ENCODE data around the gene RNF220. TPM values are rescaled to one million over a fixed set of nuclear protein-coding genes. Genes with fewer than 3 reads are reported as not detected.
"Not testable (repeated sequence)": the region's sequence is repeated elsewhere in the genome, so short reads cannot be mapped to it uniquely, and the experiment has no call there.

RNF220 gene
- polyA plus RNA-seq, 1 of the 3 experiments (the other 2 are of a cell fraction), result 83.7 TPM

DNA sequence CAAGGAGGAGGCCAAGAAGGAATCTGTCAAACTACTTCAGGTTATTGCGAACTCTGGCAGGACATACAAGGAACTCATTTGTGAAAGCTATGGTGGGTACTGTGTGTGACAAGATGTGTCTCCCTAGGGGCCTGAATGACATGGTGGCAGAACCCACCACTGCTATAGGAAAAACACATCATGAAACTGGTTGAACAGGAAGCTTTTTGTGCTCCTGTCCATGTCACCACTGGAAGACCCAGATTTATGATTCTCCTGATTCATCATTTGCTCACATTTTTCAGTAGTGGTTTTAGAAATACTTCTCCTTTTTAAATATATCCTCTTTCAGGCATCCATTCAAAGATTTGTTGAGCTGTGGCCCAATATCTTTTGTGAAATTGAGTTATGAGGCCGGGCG, 293.1 kb downstream of the RNF220 start (continued):
- no peak for TF ChIP-seq CTCF (IDR thresholded peaks at IDR 0.05)
- TF ChIP-seq, protein P1, sequence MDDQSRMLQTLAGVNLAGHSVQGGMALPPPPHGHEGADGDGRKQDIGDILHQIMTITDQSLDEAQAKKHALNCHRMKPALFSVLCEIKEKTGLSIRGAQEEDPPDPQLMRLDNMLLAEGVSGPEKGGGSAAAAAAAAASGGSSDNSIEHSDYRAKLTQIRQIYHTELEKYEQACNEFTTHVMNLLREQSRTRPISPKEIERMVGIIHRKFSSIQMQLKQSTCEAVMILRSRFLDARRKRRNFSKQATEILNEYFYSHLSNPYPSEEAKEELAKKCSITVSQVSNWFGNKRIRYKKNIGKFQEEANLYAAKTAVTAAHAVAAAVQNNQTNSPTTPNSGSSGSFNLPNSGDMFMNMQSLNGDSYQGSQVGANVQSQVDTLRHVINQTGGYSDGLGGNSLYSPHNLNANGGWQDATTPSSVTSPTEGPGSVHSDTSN (IDR thresholded peaks at IDR 0.05), result no peak

DNA sequence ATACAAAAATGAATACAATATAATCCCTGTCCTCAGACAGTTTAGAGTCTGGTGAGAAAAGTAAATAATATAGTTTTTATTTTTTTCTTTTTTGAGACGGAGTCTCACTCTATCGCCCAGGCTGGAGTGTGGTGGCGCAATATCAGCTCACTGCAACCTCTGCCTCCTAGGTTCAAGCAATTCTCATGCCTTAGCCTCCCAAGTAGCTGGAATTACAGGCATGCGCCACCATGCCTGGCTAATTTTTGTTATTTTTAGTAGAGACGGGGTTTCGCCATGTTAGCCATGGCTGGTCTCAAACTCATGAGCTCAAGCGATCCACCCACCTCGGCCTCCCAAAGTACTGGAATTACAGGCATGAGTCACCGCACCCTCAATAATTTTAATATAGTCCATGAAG, 294.3 kb downstream of the RNF220 start:
- H3K27me3 ChIP-seq (ENCODE audit: insufficient read depth); H3K9ac ChIP-seq; H3F3A ChIP-seq (replicated peaks; ENCODE audit: insufficient read depth); H3K4me2 ChIP-seq; H3K4me3 ChIP-seq (ENCODE audit: low read depth in 2 of 2, low read length in 1 of 2); H3K79me2 ChIP-seq (ENCODE audit: insufficient read depth); H3K4me1 ChIP-seq (ENCODE audit: control insufficient read depth in 1 of 2, insufficient read depth in 2 of 2, low read depth in 1 of 2, low read length in 1 of 2); H2AFZ ChIP-seq (ENCODE audit: low read depth); H4K20me1 ChIP-seq (ENCODE audit: insufficient read depth); H3K36me3 ChIP-seq (replicated peaks in 1 of 2; ENCODE audit: control insufficient read depth in 1 of 2, insufficient read depth in 2 of 2, low read length in 1 of 2); H3K9me3 ChIP-seq; DNase-seq; H3K9me2 ChIP-seq; H3K27ac ChIP-seq (ENCODE audit: low read depth in 2 of 2, low read length in 1 of 2): not testable (repeated sequence)
- ChIA-PET POLR2A (interaction anchor here (0.6 kb wide), 1 partner anchor 235 kb away, joined by 3 read pairs; no protein-coding TSS in a partner anchor), CTCF (interaction anchor here (1.4 kb wide), 1 partner anchor 8 kb away, joined by 4 read pairs; no protein-coding TSS in a partner anchor)
- 88% methylated on average over 9 of the region's 9 CpGs for WGBS (ENCODE audit: low lambda C conversion rate)

- H3K9me3 ChIP-seq, result no peaks in the 10 kb centered on the region
- POLR2A ChIA-PET, result no interaction called here
- 89% methylated on average over 1 of the region's 1 CpG for WGBS (ENCODE audit: low lambda C conversion rate)
- H3K4me3 ChIP-seq (ENCODE audit: low read depth in 2 of 2, low read length in 1 of 2), result no peak overlapping the region
- H3K27me3 ChIP-seq (ENCODE audit: insufficient read depth), result no peaks in the 10 kb centered on the region
- H3K4me1 ChIP-seq (ENCODE audit: control insufficient read depth in 1 of 2, insufficient read depth in 2 of 2, low read depth in 1 of 2, low read length in 1 of 2), result no peaks in the 10 kb centered on the region
- H3K4me2 ChIP-seq, result no peak overlapping the region
- CTCF ChIA-PET, result no interaction called here
- H3K9me2 ChIP-seq, result no peaks in the 10 kb centered on the region
- H2AFZ ChIP-seq (ENCODE audit: low read depth), result no peak overlapping the region
- DNase-seq, result no peak
- H3K79me2 ChIP-seq (ENCODE audit: insufficient read depth), result no peaks in the 10 kb centered on the region
- H3F3A ChIP-seq (replicated peaks; ENCODE audit: insufficient read depth), result no peaks in the 10 kb centered on the region
- no peaks in the 10 kb centered on the region for H3K36me3 ChIP-seq (replicated peaks in 1 of 2; ENCODE audit: control insufficient read depth in 1 of 2, insufficient read depth in 2 of 2, low read length in 1 of 2)
- no peak for TF ChIP-seq RXRA (IDR thresholded peaks at IDR 0.05; ENCODE audit: borderline replicate concordance, low read depth)
- no peak for TF ChIP-seq GABPA (IDR thresholded peaks at IDR 0.05; ENCODE audit: low read depth)
- TF ChIP-seq POLR2AphosphoS5 (IDR thresholded peaks at IDR 0.05; ENCODE audit: low read depth, low read length), result no peak
- no peak for TF ChIP-seq RAD21 (IDR thresholded peaks at IDR 0.05; ENCODE audit: low read length)
- TF ChIP-seq, protein P2, sequence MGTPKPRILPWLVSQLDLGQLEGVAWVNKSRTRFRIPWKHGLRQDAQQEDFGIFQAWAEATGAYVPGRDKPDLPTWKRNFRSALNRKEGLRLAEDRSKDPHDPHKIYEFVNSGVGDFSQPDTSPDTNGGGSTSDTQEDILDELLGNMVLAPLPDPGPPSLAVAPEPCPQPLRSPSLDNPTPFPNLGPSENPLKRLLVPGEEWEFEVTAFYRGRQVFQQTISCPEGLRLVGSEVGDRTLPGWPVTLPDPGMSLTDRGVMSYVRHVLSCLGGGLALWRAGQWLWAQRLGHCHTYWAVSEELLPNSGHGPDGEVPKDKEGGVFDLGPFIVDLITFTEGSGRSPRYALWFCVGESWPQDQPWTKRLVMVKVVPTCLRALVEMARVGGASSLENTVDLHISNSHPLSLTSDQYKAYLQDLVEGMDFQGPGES (IDR thresholded peaks at IDR 0.05; ENCODE audit: low read depth, low read length), result no peak
- no peak for TF ChIP-seq EZH2phosphoT487 (IDR thresholded peaks at IDR 0.05; ENCODE audit: borderline replicate concordance, low read depth)
- TF ChIP-seq ZBTB33 (IDR thresholded peaks at IDR 0.05; ENCODE audit: borderline replicate concordance, low read depth), result no peak
- TF ChIP-seq MXI1 (IDR thresholded peaks at IDR 0.05; ENCODE audit: low read depth, low read length), result no peak
- no peak for TF ChIP-seq JUND (IDR thresholded peaks at IDR 0.05)
- no peak for TF ChIP-seq SIN3A (IDR thresholded peaks at IDR 0.05; ENCODE audit: borderline replicate concordance, low read depth, low read length)
- no peak for TF ChIP-seq SMC3 (IDR thresholded peaks at IDR 0.05; ENCODE audit: low read depth, low read length)
- TF ChIP-seq FOXM1 (IDR thresholded peaks at IDR 0.05; ENCODE audit: low read depth), result no peak
- no peak for TF ChIP-seq FOSL2 (IDR thresholded peaks at IDR 0.05; ENCODE audit: borderline replicate concordance, low read depth)
- TF ChIP-seq, protein P1 (IDR thresholded peaks at IDR 0.05), result no peak
- no peak for TF ChIP-seq ELF1 (IDR thresholded peaks at IDR 0.05)
- TF ChIP-seq TAF1 (IDR thresholded peaks at IDR 0.05; ENCODE audit: borderline replicate concordance, low read depth, low read length), result no peak
- TF ChIP-seq GATA2 (CRISPR knock-in tag; IDR thresholded peaks at IDR 0.05), result no peak
- TF ChIP-seq NFIC (IDR thresholded peaks at IDR 0.05; ENCODE audit: borderline replicate concordance), result no peak
- TF ChIP-seq RCOR1 (IDR thresholded peaks at IDR 0.05; ENCODE audit: low read length), result no peak
- no peak for TF ChIP-seq NRF1 (IDR thresholded peaks at IDR 0.05; ENCODE audit: low read depth, low read length)
- H3K9ac ChIP-seq, result no peak overlapping the region
- no peak overlapping the region for H3K27ac ChIP-seq (ENCODE audit: low read depth in 2 of 2, low read length in 1 of 2)
- H4K20me1 ChIP-seq (ENCODE audit: insufficient read depth), result no peaks in the 10 kb centered on the region
Observed at GRCh38 chr1:44700573-44700972, 295.5 kb downstream of the RNF220 start.

All from SK-N-SH (cell line).